Nephron (organoid): ENCODE results near the gene COX7A2L.

Source experiments
- H3K27ac Mint-ChIP-seq, 3 experiments: 2 replicates each; pipeline ENCODE4 v1.8.0; 2020; ENCODE audit warnings: mixed read lengths in 3 of 3, mild to moderate bottlenecking in 2 of 3, moderate library complexity in 1 of 3
- H3K27me3 Mint-ChIP-seq: 2 replicates; pipeline ENCODE4 v1.8.0; 2021; ENCODE audit warnings: low read depth, mild to moderate bottlenecking, moderate library complexity, mixed read lengths
- H3K36me3 Mint-ChIP-seq: 2 replicates; pipeline ENCODE4 v1.8.0; 2020; ENCODE audit warnings: low read depth, mixed read lengths
- H3K4me1 Mint-ChIP-seq: 2 replicates; pipeline ENCODE4 v1.8.0; 2020; ENCODE audit warnings: mixed read lengths
- H3K4me3 Mint-ChIP-seq, 3 experiments: 2 replicates each; pipeline ENCODE4 v1.8.0; 2020; ENCODE audit warnings: mild to moderate bottlenecking in 3 of 3, mixed read lengths in 3 of 3, moderate library complexity in 2 of 3
- H3K9me3 Mint-ChIP-seq: 2 replicates; pipeline ENCODE4 v1.8.0; 2020; ENCODE audit warnings: mixed read lengths
- CTCF ChIP-seq, 3 experiments: fragments of 200-600 bp; sonication (generic); IDR thresholded peaks; one replicate each; pipeline ENCODE4 v1.5.0; 2021; ENCODE audit warnings: antibody characterized with exemption in 3 of 3; ENCODE audit not compliant: unreplicated experiment in 3 of 3

Gene COX7A2L

DNA sequence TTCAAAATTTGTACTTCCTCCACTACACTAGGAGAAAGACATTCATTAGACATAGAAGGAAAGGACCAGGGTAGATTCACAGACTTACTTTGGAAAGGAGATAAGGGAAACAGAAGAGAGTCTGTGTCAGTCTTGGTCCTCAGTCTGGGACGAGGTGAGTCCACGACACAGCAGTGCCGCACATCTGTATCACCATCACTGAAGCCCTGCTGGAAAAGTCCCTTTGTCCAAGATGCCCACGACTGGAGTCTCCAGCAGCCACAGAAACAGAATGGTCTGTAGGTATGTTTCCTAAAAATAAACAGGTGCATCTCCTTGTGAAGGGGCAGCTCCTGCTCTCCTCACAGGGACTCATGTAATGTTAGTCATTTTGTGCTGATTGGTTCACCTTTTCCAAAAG is 27.4 kb downstream of the COX7A2L start:
- Mint-ChIP-seq H3K4me3 (no peak overlapping the region), H3K4me1 (no peaks in the 10 kb centered on the region), H3K36me3 (peaks cover 79% of the 10 kb centered on the region), H3K9me3 (no peaks in the 10 kb centered on the region), H3K27ac (no peak overlapping the region), H3K27me3 (no peaks in the 10 kb centered on the region)
- no peak for TF ChIP-seq CTCF (IDR thresholded peaks at IDR 0.05; ENCODE audit: unreplicated experiment in 3 of 3)

GRCh38 chr2:42332575-42332974 is 28.4 kb downstream of the COX7A2L start:
- Mint-ChIP-seq H3K9me3 (no peaks in the 10 kb centered on the region), H3K36me3 (peaks cover 76% of the 10 kb centered on the region)
- TF ChIP-seq CTCF (IDR thresholded peaks at IDR 0.05; ENCODE audit: unreplicated experiment in 3 of 3), result no peak

DNA sequence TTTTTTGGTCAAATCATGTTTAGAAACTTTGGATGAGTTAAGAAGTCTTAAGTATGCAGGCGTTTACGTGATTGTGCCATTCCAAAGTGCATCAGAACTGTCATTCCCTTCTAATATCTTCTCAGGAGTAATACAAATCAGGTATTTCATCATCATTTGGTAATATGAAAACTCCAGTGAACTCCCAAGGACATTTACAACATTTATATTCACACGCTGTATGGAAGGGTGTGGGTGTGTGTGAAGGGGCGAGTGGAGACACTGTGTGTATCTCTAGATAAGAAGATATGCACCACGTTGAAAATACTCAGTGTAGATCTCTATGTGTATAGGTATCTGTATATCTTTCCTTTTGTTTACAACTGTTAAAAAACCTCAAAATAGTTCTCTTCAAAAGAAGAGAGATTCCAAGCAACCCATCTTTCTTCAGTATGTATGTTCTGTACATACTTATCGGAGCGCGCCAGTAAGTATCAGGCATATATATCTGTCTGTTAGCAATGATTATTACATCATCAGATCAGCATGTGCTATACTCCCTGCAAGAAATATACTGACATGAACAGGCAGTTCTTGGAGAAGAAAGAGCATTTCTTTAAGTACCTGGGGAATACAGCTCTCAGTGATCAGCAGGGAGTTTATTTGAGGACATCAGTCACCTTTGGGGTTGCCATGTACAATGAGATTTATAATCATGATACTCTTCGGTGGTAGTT is 29.3 kb downstream of the COX7A2L start:
- no peaks in the 10 kb centered on the region for H3K9me3 Mint-ChIP-seq
- peak overlapping the region in 2 of 3 experiments; percentile 53 to 58 for H3K27ac Mint-ChIP-seq
- peaks cover 77% of the 10 kb centered on the region for H3K36me3 Mint-ChIP-seq
- TF ChIP-seq CTCF (IDR thresholded peaks at IDR 0.05; ENCODE audit: unreplicated experiment in 3 of 3), result no peak
- H3K4me3 Mint-ChIP-seq, result no peak overlapping the region
- no peaks in the 10 kb centered on the region for H3K27me3 Mint-ChIP-seq
- no peaks in the 10 kb centered on the region for H3K4me1 Mint-ChIP-seq

More at GRCh38 chr2:42332575-42332974, 28.4 kb downstream of the COX7A2L start:
- no peak overlapping the region for H3K4me3 Mint-ChIP-seq
- H3K27ac Mint-ChIP-seq, result no peak overlapping the region
- no peaks in the 10 kb centered on the region for H3K27me3 Mint-ChIP-seq
- no peaks in the 10 kb centered on the region for H3K4me1 Mint-ChIP-seq

DNA sequence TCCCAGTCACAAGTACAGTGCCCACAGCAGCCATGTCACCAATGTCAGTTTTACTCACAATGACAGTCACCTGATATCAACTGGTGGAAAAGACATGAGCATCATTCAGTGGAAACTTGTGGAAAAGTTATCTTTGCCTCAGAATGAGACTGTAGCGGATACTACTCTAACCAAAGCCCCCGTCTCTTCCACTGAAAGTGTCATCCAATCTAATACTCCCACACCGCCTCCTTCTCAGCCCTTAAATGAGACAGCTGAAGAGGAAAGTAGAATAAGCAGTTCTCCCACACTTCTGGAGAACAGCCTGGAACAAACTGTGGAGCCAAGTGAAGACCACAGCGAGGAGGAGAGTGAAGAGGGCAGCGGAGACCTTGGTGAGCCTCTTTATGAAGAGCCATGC is 31.3 kb downstream of the COX7A2L start:
- TF ChIP-seq CTCF (IDR thresholded peaks at IDR 0.05; ENCODE audit: unreplicated experiment in 3 of 3), result no peak
- H3K27me3 Mint-ChIP-seq, result no peaks in the 10 kb centered on the region
- no peak overlapping the region for H3K4me3 Mint-ChIP-seq
- no peaks in the 10 kb centered on the region for H3K9me3 Mint-ChIP-seq
- peaks cover 72% of the 10 kb centered on the region for H3K36me3 Mint-ChIP-seq
- H3K4me1 Mint-ChIP-seq, result no peaks in the 10 kb centered on the region
- peak overlapping the region; percentile 14 to 82 (median 34) for H3K27ac Mint-ChIP-seq

GRCh38 chr2:42328923-42329322 is 32.1 kb downstream of the COX7A2L start:
- no peak for TF ChIP-seq CTCF (IDR thresholded peaks at IDR 0.05; ENCODE audit: unreplicated experiment in 3 of 3)
- no peak overlapping the region for H3K4me3 Mint-ChIP-seq
- H3K4me1 Mint-ChIP-seq, result no peaks in the 10 kb centered on the region
- H3K36me3 Mint-ChIP-seq, result peaks cover 66% of the 10 kb centered on the region
- H3K27ac Mint-ChIP-seq, result no peak overlapping the region
- no peaks in the 10 kb centered on the region for H3K9me3 Mint-ChIP-seq
- H3K27me3 Mint-ChIP-seq, result no peaks in the 10 kb centered on the region
